ENCODE results near the gene DGKH. TPM values are rescaled to one million over a fixed set of nuclear protein-coding genes. Genes with fewer than 3 reads are reported as not detected.

The DGKH gene
- total and polyA plus RNA-seq, 9 of the 15 experiments (the other 6 are each of a cell fraction or from before 2014, with no cell fraction given) = 0.38 to 4.4 (median 3.1) TPM

DNA sequence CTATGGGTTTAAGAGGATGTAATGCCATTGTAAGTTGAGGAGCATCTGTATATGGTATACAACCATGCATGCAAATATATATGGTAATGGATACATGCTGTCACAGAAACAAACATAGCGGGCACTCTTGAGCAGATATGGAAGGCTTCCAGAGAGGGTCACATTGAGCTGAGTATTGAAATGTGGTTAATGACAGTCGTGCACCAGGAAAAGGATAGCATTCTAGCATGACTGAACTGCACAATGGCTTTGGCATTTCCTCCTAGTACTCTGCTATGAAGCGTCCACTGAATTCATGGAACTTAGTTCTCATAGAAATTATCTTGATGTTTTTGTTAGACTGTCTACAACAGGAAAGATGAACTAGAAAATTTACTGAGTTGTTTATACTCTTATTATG lies 25.2 kb downstream of the DGKH start (continued):
- TF ChIP-seq, protein P1, sequence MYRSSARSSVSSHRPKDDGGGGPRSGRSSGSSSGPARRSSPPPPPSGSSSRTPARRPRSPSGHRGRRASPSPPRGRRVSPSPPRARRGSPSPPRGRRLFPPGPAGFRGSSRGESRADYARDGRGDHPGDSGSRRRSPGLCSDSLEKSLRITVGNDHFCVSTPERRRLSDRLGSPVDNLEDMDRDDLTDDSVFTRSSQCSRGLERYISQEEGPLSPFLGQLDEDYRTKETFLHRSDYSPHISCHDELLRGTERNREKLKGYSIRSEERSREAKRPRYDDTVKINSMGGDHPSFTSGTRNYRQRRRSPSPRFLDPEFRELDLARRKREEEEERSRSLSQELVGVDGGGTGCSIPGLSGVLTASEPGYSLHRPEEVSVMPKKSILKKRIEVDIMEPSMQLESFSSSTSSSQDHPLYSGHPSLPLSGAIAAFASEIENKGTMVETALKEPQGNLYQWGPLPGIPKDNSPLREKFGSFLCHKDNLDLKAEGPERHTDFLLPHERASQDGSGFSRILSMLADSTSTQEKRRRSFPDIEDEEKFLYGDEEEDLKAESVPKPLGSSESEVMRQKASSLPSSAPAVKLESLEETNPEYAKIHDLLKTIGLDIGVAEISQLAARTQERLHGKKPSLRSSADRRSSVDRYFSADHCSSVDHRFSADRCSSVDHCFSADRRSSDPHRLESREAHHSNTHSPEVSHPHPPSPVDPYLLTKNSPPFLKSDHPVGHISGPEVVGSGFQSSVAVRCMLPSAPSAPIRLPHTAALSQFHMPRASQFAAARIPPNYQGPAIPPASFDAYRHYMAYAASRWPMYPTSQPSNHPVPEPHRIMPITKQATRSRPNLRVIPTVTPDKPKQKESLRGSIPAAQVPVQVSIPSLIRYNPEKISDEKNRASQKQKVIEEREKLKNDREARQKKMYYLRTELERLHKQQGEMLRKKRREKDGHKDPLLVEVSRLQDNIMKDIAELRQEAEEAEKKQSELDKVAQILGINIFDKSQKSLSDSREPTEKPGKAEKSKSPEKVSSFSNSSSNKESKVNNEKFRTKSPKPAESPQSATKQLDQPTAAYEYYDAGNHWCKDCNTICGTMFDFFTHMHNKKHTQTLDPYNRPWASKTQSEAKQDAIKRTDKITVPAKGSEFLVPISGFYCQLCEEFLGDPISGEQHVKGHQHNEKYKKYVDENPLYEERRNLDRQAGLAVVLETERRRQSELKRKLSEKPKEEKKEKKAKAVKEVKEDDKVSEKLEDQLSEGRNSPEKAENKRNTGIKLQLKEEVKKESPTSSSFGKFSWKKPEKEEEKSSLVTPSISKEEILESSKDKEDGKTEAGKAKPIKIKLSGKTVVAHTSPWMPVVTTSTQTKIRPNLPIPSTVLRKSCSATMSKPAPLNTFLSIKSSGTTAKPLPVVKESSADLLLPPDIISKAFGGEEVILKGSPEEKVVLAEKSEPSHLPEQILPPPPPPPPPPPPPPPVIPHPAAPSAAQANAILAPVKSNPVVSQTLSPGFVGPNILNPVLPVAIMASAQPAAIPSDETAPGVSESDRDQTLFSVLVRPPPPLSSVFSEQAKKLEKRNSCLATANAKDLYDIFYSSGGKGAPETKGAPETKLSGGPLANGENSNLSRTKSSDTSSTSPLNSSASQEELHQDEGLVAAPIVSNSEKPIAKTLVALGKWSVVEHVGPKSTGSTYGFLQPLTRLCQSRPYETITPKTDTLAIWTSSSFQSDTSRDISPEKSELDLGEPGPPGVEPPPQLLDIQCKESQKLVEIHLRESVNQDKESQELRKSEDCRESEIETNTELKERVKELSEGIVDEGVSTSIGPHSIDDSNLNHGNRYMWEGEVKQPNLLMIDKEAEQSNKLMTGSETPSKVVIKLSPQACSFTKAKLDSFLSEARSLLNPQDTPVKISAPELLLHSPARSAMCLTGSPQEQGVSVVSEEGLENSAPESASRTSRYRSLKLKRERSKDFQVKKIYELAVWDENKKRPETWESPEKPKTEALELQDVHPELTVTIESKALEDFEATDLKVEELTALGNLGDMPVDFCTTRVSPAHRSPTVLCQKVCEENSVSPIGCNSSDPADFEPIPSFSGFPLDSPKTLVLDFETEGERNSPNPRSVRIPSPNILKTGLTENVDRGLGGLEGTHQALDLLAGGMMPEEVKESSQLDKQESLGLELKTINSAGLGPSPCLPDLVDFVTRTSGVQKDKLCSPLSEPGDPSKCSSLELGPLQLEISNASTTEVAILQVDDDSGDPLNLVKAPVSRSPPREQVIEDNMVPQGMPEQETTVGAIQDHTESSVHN (IDR thresholded peaks at IDR 0.05; ENCODE audit: borderline replicate concordance in 1 of 2, low read depth in 1 of 2) = no peak
- TF ChIP-seq TAF1 (IDR thresholded peaks at IDR 0.05; ENCODE audit: control insufficient read depth, extremely low read depth, insufficient read depth, low read length, severe bottlenecking) (no peak), ZNF239 (CRISPR knock-in tag; IDR thresholded peaks at IDR 0.05) (no peak)

All from K562 (cell line).